Large intestine (tissue), 3 donors: Measurements from ENCODE around the gene OR6B3. TPM values are rescaled to one million over a fixed set of nuclear protein-coding genes. Genes with fewer than 3 reads are reported as not detected.
"Not testable (repeated sequence)": the region's sequence is repeated elsewhere in the genome, so short reads cannot be mapped to it uniquely, and the experiment has no call there.

Source experiments
- DNase-seq, 2 donors: peaks; one replicate each; pipeline versions ENCODE4 v3.0.0 to v3.0.0-alpha.2; 2013
- H3K27ac ChIP-seq: one replicate; pipeline ENCODE4 v1.5.1; 2013; ENCODE audit warnings: low read length
- H3K27me3 ChIP-seq: 2 replicates; pipeline ENCODE4 v1.6.1; 2013; ENCODE audit warnings: low read length; ENCODE audit not compliant: control insufficient read depth, insufficient read depth
- H3K36me3 ChIP-seq: 2 replicates; pipeline ENCODE4 v1.6.1; 2013; ENCODE audit warnings: low read length; ENCODE audit not compliant: control insufficient read depth, insufficient read depth
- H3K4me1 ChIP-seq: one replicate; pipeline ENCODE4 v1.6.1; 2013; ENCODE audit warnings: low read length; ENCODE audit not compliant: control insufficient read depth, insufficient read depth
- H3K4me3 ChIP-seq: one replicate; pipeline ENCODE4 v1.5.1; 2013; ENCODE audit warnings: low read length
- H3K9me3 ChIP-seq: one replicate; pipeline ENCODE4 v1.6.1; 2013; ENCODE audit warnings: mild to moderate bottlenecking, low read depth, low read length, moderate library complexity; ENCODE audit not compliant: control insufficient read depth
- WGBS: methylation state at CpG from one replicate; pipeline ENCODE4 v1.1.5; 2013; ENCODE audit warnings: low lambda C conversion rate; ENCODE audit not compliant: insufficient coverage; 5-methylcytosine and 5-hydroxymethylcytosine counted together
- polyA plus RNA-seq: library from polyadenylated mRNA; unstranded; fragments of 120-200 nt; gene quantifications from one replicate; pipeline ENCODE4 v1.2.1, GENCODE V29; 2013

OR6B3 gene
- polyA plus RNA-seq, 1 donor, result not detected

DNA sequence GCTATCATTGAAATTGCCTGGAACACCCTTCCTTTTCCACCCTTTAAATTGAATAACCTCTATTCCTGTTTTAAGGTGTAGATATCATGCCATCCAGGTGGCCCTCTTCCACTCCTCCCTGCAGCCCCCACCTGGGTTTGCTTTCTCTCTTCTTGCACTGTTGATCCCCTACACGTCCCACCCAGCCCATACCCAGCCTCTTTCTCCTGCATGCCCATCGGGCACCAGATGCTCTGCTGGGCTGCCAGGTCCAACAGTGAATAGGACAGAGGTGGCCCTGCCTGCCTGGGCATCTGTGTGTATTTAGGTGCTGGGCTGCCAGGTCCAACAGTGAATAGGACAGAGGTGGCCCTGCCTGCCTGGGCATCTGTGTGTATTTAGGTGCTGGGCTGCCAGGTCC is 9.2 kb downstream of the OR6B3 start:
- peaks cover 11% of the 10 kb centered on the region for H3K27me3 ChIP-seq
- H3K36me3 ChIP-seq, H3K27ac ChIP-seq, DNase-seq, H3K4me1 ChIP-seq, H3K9me3 ChIP-seq, H3K4me3 ChIP-seq: not testable (repeated sequence)
- WGBS, result no CpG with 5 or more reads among the region's 2 CpGs

- H3K27ac ChIP-seq, result no peak overlapping the region
- no peak for DNase-seq
- no peak overlapping the region for H3K4me3 ChIP-seq
- no peaks in the 10 kb centered on the region for H3K36me3 ChIP-seq
- no CpG with 5 or more reads among the region's 21 CpGs for WGBS
- no peaks in the 10 kb centered on the region for H3K9me3 ChIP-seq
- H3K27me3 ChIP-seq, result peaks cover 7% of the 10 kb centered on the region
- no peaks in the 10 kb centered on the region for H3K4me1 ChIP-seq
Observed at GRCh38 chr2:240043279-240043989, 9.9 kb downstream of the OR6B3 start.

- H3K36me3 ChIP-seq, result no peaks in the 10 kb centered on the region
- H3K27ac ChIP-seq, result no peak overlapping the region
- no peaks in the 10 kb centered on the region for H3K4me1 ChIP-seq
- no CpG with 5 or more reads among the region's 11 CpGs for WGBS
- H3K27me3 ChIP-seq, result peaks cover 4% of the 10 kb centered on the region
- no peaks in the 10 kb centered on the region for H3K9me3 ChIP-seq
- DNase-seq, result no peak
- no peak overlapping the region for H3K4me3 ChIP-seq
Observed at GRCh38 chr2:240042740-240043139, 10.6 kb downstream of the OR6B3 start.

DNA sequence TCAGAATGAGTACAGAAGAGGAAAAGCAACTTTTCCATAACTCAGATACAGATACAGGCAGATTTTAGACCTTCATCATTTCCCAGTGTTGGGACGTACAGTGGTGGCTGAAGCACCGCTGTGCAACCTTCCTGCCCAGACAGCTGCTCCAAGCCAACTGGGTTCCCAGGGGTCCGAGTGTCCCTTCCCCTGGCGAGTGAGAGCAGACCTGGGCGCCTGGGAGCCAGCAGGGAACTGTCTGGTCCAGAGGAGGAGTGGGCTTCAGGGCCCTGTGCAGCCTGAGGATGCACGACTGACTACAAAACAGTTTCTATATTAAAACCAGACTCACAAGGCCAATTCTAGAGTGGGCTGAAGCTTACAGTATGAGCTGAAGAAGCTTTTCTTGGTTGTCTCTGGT is 12.0 kb downstream of the OR6B3 start:
- Histone ChIP-seq H3K27me3 (peaks cover 4% of the 10 kb centered on the region), H3K4me1 (no peaks in the 10 kb centered on the region), H3K9me3 (no peaks in the 10 kb centered on the region), H3K4me3 (no peak overlapping the region), H3K36me3 (no peaks in the 10 kb centered on the region), H3K27ac (no peak overlapping the region)
- no CpG with 5 or more reads among the region's 6 CpGs for WGBS
- no peak for DNase-seq

DNA sequence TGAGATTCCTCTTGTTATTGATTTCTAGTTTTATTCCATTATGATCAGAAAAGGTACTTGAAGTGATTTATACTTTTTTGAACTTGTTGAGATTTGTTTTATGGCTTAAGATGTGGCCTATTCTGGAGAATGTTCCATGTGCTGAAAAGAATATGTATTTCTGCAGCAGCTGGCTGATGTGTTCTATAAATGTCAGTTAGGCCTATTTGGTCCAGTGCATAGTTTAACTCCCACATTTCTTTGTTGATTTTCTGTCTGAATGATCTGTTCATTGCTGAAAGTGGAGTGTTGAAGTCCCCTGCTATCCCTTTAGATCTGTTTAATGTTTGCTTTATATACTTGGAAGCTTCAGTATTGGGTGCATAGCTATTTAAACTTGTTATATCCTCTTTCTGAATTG is 16.0 kb downstream of the OR6B3 start:
- H3K9me3 ChIP-seq, result no peaks in the 10 kb centered on the region
- no peak overlapping the region for H3K27ac ChIP-seq
- DNase-seq, result no peak
- no peaks in the 10 kb centered on the region for H3K36me3 ChIP-seq
- peaks cover 10% of the 10 kb centered on the region for H3K27me3 ChIP-seq
- no peak overlapping the region for H3K4me3 ChIP-seq
- H3K4me1 ChIP-seq, result no peaks in the 10 kb centered on the region

GRCh38 chr2:240033330-240033678 is 20.0 kb downstream of the OR6B3 start:
- Histone ChIP-seq H3K27ac (no peak overlapping the region), H3K9me3 (no peaks in the 10 kb centered on the region), H3K4me3 (no peak overlapping the region), H3K27me3 (peaks cover 6% of the 10 kb centered on the region), H3K36me3 (no peaks in the 10 kb centered on the region), H3K4me1 (no peaks in the 10 kb centered on the region)
- 82% methylated on average over 2 of the region's 5 CpGs for WGBS
- no peak for DNase-seq

DNA sequence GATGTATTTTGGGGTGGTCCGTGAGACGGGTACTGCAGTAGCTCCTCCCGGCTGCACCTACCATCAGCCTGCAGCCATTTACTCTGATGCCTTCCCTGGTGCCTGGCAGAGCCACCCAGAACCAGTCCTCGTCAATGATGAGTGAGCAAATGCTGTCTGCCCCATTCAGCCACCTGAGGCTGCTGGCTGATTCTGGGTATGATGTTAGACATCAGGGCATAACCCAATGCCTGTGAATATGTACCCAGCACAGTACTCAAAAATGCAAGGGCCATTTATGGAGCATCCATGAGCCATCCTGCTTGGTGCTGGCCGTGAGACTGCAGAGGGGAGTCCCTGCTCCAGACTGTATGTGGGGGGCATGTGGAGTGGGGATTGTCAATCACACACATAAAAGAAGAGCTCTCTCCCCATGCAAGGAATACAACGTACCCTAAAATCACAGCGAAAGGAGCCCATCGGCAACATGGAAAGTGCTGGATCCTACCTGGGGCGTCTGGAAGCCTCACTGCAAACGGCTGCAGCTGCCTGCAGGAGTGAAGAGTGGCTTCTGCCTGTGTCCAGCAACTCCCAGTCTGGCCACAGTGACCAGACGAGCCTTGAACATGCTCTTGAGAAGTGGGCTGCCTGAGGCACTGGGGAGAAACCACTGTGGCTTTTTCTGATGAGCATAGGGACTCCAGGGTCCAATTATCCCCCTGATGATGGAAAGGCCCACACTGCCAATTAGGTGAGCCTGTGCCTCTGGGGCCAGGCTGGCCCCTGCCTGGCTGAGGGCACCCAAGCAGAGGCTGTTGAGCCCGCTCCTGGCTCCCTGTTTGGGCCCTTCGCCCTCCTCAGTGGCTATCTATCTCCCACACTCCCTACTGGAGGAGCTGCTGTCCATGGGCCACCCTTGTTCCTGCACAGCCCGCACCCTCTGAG is 20.7 kb downstream of the OR6B3 start:
- Histone ChIP-seq H3K4me3 (no peak overlapping the region), H3K36me3 (no peaks in the 10 kb centered on the region), H3K27ac (no peak overlapping the region), H3K4me1 (no peaks in the 10 kb centered on the region), H3K27me3 (peaks cover 6% of the 10 kb centered on the region), H3K9me3 (no peaks in the 10 kb centered on the region)
- DNase-seq, result no peak
- no CpG with 5 or more reads among the region's 14 CpGs for WGBS

DNA sequence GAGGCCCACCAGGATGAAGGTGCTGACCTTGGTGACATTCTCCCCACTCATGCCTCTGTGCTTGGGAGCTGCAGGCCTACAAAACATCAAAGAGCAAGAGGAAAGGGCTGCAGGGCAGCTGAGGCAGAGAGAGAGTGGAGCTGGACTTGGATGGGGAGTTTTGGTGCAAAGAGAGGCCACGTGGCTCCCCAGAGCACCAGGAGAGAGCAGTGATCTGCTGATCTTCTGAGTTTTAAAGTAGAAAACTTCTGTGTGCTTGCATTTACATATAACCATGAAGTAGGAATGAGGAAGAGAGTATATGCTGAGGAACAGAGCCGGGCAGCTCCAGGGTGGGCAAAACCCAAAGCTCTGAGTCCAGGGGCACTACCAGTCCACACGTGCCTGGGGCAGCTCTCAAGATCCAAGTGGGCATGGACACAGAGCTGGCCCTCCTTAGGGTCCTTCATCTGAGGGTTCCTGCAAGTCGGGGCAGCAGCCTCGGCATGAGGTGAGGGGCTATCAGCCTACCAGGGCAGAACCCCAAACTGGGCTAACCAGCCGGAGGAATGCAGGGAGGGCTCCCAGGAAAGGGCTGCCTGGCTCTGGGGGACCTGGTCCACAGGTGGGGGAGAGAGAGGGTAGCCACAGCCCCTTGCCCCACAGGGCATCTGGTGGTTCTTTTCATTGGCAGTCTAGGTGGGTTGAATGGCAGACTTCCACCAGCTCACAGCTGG is 22.8 kb downstream of the OR6B3 start, which contains the start of gene OR6B2:
TSS of gene OR6B2 (minus strand) at position 51 of the 716 bp plus-strand sequence. CDS start at position 51, 0 bp downstream.
- DNase-seq, result no peak
- H3K36me3 ChIP-seq, result no peaks in the 10 kb centered on the region
- H3K27me3 ChIP-seq, result peaks cover 6% of the 10 kb centered on the region
- H3K4me1 ChIP-seq, result no peaks in the 10 kb centered on the region
- WGBS, result 60% methylated on average over 1 of the region's 6 CpGs
- H3K27ac ChIP-seq, result no peak within 1 kb of the TSS
- H3K9me3 ChIP-seq, result no peaks in the 10 kb centered on the region
- no peak within 1 kb of the TSS for H3K4me3 ChIP-seq

GRCh38 chr2:240024766-240025165 is 28.6 kb downstream of the OR6B3 start:
- peak; percentile 20 to 60 for DNase-seq
- Histone ChIP-seq H3K9me3 (no peaks in the 10 kb centered on the region), H3K4me3 (peak overlapping the region; percentile 98), H3K36me3 (peaks cover 18% of the 10 kb centered on the region), H3K4me1 (peaks cover 4% of the 10 kb centered on the region), H3K27me3 (no peaks in the 10 kb centered on the region), H3K27ac (no peak overlapping the region)
- WGBS, result no CpG with 5 or more reads among the region's 22 CpGs

DNA sequence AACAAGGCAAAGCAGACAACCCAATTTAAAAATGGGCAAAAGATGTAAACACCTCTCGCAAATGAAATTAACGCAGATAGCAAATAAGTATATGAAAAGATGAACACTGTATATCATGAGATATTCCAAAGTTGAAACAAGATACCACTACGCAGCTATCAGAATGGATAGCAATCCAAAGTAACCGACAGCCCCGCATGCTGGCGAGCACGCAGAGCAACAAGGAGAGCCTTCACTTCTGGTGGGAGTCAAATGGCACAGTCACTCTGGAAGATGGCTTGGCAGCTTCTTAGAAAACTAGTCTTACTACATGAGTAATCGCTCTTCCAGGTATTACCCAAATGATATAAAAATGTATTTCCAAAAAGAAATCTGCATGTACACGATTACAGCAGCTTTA is 29.5 kb downstream of the OR6B3 start:
- H3K4me1 ChIP-seq, result peaks cover 4% of the 10 kb centered on the region
- no peaks in the 10 kb centered on the region for H3K27me3 ChIP-seq
- no peak for DNase-seq
- no peaks in the 10 kb centered on the region for H3K9me3 ChIP-seq
- H3K36me3 ChIP-seq, result peaks cover 23% of the 10 kb centered on the region
- H3K27ac ChIP-seq, result no peak overlapping the region
- no peak overlapping the region for H3K4me3 ChIP-seq
- WGBS, result 100% methylated on average over 1 of the region's 9 CpGs
